ENCODE data around the gene MYD88.

DNA sequence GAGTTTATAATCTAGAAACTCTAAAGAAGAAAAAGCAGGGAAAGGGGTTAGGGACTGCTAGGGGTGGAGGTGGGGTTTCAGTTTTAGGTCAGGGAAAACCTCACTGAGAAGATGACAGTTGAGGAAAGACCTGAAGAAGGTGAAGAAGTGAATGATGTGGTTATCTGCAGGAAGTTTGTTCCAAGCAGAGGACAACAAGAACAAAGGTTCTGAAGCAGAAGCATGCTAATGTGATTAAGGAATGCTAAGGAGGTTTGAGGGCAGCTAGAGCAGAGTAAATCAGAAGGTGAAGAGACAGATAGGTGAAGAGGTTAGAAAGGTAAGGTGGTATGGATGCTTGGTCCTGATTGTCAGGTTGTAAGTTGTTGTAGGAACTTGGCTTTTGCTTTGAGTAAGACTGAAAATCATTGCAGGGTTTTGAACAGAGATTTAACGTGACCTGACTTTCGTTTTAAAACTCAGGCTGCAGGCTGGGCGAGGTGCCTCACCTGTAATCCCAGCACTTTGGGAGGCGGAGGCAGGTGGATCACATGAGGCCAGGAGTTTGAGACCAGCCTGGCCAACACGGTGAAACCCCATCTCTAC lies 35.5 kb downstream of the MYD88 start:
- no peak for TF ChIP-seq POLR2A (IDR thresholded peaks at IDR 0.05)
- TF ChIP-seq, protein P1, sequence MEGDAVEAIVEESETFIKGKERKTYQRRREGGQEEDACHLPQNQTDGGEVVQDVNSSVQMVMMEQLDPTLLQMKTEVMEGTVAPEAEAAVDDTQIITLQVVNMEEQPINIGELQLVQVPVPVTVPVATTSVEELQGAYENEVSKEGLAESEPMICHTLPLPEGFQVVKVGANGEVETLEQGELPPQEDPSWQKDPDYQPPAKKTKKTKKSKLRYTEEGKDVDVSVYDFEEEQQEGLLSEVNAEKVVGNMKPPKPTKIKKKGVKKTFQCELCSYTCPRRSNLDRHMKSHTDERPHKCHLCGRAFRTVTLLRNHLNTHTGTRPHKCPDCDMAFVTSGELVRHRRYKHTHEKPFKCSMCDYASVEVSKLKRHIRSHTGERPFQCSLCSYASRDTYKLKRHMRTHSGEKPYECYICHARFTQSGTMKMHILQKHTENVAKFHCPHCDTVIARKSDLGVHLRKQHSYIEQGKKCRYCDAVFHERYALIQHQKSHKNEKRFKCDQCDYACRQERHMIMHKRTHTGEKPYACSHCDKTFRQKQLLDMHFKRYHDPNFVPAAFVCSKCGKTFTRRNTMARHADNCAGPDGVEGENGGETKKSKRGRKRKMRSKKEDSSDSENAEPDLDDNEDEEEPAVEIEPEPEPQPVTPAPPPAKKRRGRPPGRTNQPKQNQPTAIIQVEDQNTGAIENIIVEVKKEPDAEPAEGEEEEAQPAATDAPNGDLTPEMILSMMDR (IDR thresholded peaks at IDR 0.05): no peak
- no peak for TF ChIP-seq POLR2AphosphoS5 (IDR thresholded peaks at IDR 0.05)
